Uterus (tissue), 4 donors: ENCODE measurements around the gene ELL3. TPM values are rescaled to one million over a fixed set of nuclear protein-coding genes. Genes with fewer than 3 reads are reported as not detected.
"Not testable (repeated sequence)": the region's sequence is repeated elsewhere in the genome, so short reads cannot be mapped to it uniquely, and the experiment has no call there.

ENCODE experiments used
- DNase-seq, 2 donors: peaks; one replicate each; pipeline ENCODE4 v3.0.0-alpha.2; 2019 to 2020
- H3K27ac ChIP-seq, 2 donors: fragments of 200-600 bp; sonication (generic); 1 replicate in 1 of 2; 2 replicates in 1 of 2; pipeline ENCODE4 v1.5.1; 2016 to 2018
- H3K27me3 ChIP-seq, 2 donors: fragments of 200-600 bp; sonication (generic); one replicate each; pipeline ENCODE4 v1.5.1; 2018 to 2019; ENCODE audit warnings: control low read depth in 1 of 2
- H3K36me3 ChIP-seq, 2 donors: fragments of 200-600 bp; sonication (generic); one replicate each; pipeline ENCODE4 v1.5.1; 2019; ENCODE audit warnings: control low read depth in 1 of 2
- H3K4me1 ChIP-seq, 2 donors: fragments of 200-600 bp; sonication (generic); one replicate each; pipeline ENCODE4 v1.5.1; 2018 to 2019; ENCODE audit warnings: control low read depth in 1 of 2
- H3K4me3 ChIP-seq, 2 donors: fragments of 200-600 bp; sonication (generic); 1 replicate in 1 of 2; 2 replicates in 1 of 2; pipeline ENCODE4 v1.5.1; 2018 to 2019; ENCODE audit warnings: mild to moderate bottlenecking in 1 of 2
- H3K9me3 ChIP-seq, 2 donors: fragments of 200-600 bp; sonication (generic); one replicate each; pipeline ENCODE4 v1.5.1; 2019; ENCODE audit warnings: control low read depth in 1 of 2
- POLR2A ChIP-seq, 2 donors: fragments of 450-650 bp; IDR thresholded peaks; one replicate each; pipeline ENCODE4 v1.6.1; 2016; ENCODE audit warnings: antibody characterized with exemption in 2 of 2, mild to moderate bottlenecking in 1 of 2, moderate library complexity in 1 of 2
- intact Hi-C: fragments of 100-400 bp; cut with DNase I; formaldehyde crosslinking; loops from one replicate; pipeline ENCODE4 v1.15.1; 2023; ENCODE audit warnings: low total_unique reads
- total RNA-seq, 4 donors: library from RNA; depleted of rRNA in 3 of 4; stranded (reverse); fragments of >200 nt in 3 of 4; gene quantifications; one replicate each; pipeline versions ENCODE4 v1.1.0 to v1.2.4, GENCODE V29; 2014 to 2023
- TF ChIP-seq, protein P1 (sequence below), 4 experiments: fragments of 200-600 bp in 2 of 4; fragments of 450-650 bp in 2 of 4; sonication (generic) in 2 of 4; IDR thresholded peaks; one replicate each; pipeline ENCODE4 v1.5.1; 2016 to 2019; ENCODE audit warnings: antibody characterized with exemption in 4 of 4, mild to moderate bottlenecking in 2 of 4, moderate library complexity in 1 of 4
- donor health status: DM: yes; HTN: yes; CAD: no.

Gene ELL3
- total RNA-seq, 4 donors from 2014 or later = 0.59 to 9.6 (median 9.6) TPM; not detected in 1

DNA sequence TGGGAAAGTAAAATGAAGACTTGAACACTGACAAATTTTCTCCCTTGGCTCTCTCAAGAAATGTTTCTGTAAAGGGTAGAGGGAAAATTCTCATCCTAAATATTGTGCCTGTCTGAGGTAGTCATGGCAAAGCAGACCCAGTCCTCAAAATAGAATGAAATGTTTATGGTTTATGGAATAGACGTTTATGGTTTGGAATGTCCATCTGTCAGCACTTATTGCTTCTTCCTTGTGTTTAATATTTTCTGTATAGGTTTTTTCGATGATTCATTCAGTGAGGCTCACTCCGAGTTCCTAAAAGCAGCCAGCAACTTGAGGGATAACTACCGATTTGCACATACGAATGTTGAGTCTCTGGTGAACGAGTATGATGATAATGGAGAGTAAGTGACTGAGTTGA lies 13.9 kb downstream of the ELL3 start:
- no peak overlapping the region for H3K4me3 ChIP-seq
- no peaks in the 10 kb centered on the region for H3K4me1 ChIP-seq
- DNase-seq = no peak
- intact Hi-C loops = no loop called here
- H3K36me3 ChIP-seq = no peaks in the 10 kb centered on the region
- no peaks in the 10 kb centered on the region for H3K9me3 ChIP-seq
- H3K27me3 ChIP-seq = no peaks in the 10 kb centered on the region
- H3K27ac ChIP-seq = no peak overlapping the region
- no peak for TF ChIP-seq POLR2A (IDR thresholded peaks at IDR 0.05)

DNA sequence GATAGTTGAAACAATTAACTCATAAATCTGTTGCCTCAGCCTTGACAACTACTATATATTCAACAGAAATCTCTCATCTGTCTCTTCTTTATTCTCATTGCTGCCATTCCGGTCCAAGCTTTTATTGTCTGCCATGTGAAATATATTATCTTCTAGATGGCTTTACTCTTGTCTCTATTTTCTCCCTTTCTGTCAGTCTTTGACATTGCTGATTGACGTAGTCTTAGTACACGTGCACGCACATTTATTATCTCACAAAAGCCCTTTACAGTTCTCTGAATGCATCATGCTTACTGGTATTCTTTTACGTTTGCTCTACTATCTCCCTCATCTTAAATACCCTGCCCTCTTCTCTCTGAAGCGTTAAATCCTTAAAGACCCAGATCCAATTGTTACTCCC lies 24.9 kb downstream of the ELL3 start:
- intact Hi-C loops = no loop called here
- H3K27me3 ChIP-seq = no peaks in the 10 kb centered on the region
- DNase-seq = no peak
- H3K36me3 ChIP-seq = no peaks in the 10 kb centered on the region
- no peaks in the 10 kb centered on the region for H3K9me3 ChIP-seq
- H3K4me1 ChIP-seq = peaks cover 0 to 16% of the 10 kb centered on the region in 2 donors
- H3K4me3 ChIP-seq = no peak overlapping the region
- H3K27ac ChIP-seq = no peak overlapping the region
- TF ChIP-seq, protein P1, sequence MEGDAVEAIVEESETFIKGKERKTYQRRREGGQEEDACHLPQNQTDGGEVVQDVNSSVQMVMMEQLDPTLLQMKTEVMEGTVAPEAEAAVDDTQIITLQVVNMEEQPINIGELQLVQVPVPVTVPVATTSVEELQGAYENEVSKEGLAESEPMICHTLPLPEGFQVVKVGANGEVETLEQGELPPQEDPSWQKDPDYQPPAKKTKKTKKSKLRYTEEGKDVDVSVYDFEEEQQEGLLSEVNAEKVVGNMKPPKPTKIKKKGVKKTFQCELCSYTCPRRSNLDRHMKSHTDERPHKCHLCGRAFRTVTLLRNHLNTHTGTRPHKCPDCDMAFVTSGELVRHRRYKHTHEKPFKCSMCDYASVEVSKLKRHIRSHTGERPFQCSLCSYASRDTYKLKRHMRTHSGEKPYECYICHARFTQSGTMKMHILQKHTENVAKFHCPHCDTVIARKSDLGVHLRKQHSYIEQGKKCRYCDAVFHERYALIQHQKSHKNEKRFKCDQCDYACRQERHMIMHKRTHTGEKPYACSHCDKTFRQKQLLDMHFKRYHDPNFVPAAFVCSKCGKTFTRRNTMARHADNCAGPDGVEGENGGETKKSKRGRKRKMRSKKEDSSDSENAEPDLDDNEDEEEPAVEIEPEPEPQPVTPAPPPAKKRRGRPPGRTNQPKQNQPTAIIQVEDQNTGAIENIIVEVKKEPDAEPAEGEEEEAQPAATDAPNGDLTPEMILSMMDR (IDR thresholded peaks at IDR 0.05) = no peak
- no peak for TF ChIP-seq POLR2A (IDR thresholded peaks at IDR 0.05)

DNA sequence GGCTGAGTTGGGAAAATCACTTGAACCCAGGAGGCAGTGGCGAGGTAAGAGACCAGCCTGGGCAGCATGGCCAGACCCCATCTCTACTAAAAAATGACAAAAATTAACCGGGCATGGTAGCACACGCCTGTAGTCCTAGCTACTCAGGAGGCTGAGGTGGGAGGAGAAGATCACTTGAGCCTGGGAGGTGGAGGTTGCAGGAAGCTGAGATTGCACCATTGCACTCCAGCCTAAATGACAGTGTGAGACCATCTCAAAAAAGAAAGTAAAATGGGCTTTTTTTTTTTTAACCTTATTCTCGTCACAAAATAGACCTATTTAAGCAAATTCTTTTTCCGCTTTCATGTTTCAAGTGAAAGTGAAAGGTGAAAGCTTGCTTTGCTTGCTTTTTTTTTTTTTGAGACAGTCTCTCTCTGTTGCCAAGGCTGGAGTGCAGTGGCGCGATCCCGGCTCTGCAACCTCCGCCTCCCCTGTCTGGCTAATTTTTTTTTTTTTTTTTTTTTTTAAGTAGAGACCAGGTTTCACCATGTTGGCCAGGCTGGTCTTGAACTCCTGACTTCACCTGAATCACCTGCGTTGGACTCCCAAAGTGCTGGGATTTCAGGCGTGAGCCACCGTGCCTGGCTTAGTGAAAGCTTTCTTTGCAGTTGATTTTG lies 26.9 kb downstream of the ELL3 start:
- H3K4me1 ChIP-seq = peaks cover 0 to 16% of the 10 kb centered on the region in 2 donors
- no peaks in the 10 kb centered on the region for H3K36me3 ChIP-seq
- TF ChIP-seq, protein P1 (IDR thresholded peaks at IDR 0.05) = no peak
- TF ChIP-seq POLR2A (IDR thresholded peaks at IDR 0.05) = no peak
- no peak for DNase-seq
- no peaks in the 10 kb centered on the region for H3K27me3 ChIP-seq
- H3K9me3 ChIP-seq = no peaks in the 10 kb centered on the region
- H3K27ac ChIP-seq = no peak overlapping the region
- H3K4me3 ChIP-seq = no peak overlapping the region
- intact Hi-C loops = no loop called here

GRCh38 chr15:43748376-43748775 lies 28.4 kb downstream of the ELL3 start:
- Histone ChIP-seq H3K36me3 (no peaks in the 10 kb centered on the region), H3K27me3 (no peaks in the 10 kb centered on the region), H3K27ac (no peak overlapping the region), H3K4me3 (no peak overlapping the region), H3K4me1 (peaks cover 0 to 16% of the 10 kb centered on the region in 2 donors), H3K9me3 (no peaks in the 10 kb centered on the region)
- intact Hi-C loops = no loop called here
- no peak for DNase-seq
- TF ChIP-seq, protein P1 (IDR thresholded peaks at IDR 0.05) = no peak
- no peak for TF ChIP-seq POLR2A (IDR thresholded peaks at IDR 0.05)

DNA sequence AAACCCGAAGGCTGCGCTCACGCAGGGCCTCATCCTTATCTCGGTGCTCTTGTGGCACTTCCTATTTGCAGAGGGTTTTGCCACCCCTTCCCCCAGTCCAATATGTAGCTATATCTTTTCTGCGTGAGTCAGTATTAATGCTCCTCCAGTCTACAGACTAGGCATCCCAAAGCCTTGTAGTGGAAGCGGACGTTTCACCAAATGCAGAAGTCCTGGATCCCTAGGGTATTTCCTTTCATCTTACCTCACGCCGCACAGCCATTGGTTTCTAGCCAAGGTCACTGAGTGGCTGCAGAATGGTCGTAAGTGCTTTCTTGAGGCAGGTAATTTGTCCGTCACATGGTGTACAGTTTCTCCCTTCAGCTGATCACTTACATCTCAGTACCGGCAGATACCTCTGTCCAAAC lies 29.9 kb downstream of the ELL3 start:
- H3K4me1 ChIP-seq = peaks cover 0 to 16% of the 10 kb centered on the region in 2 donors
- H3K9me3 ChIP-seq, intact Hi-C loops: not testable (repeated sequence)

GRCh38 chr15:43746245-43746902 lies 30.4 kb downstream of the ELL3 start, which contains the start of gene PDIA3:
Gene PDIA3 (plus strand): TSS chr15:43746438. CDS start chr15:43746540, 102 bp downstream.
- Histone ChIP-seq H3K4me3 (peak within 1 kb of the TSS; percentile 70), H3K4me1 (peaks cover 0 to 16% of the 10 kb centered on the region in 2 donors), H3K27ac (peak within 1 kb of the TSS; percentile 86 to 88)
- intact Hi-C loops, H3K9me3 ChIP-seq, H3K36me3 ChIP-seq, H3K27me3 ChIP-seq: not testable (repeated sequence)
- DNase-seq = peak; percentile 90 to 95
- TF ChIP-seq, protein P1 (IDR thresholded peaks at IDR 0.05) = peak in 1 of 4 experiments; percentile 46
- peak; percentile 96 to 99 for TF ChIP-seq POLR2A (IDR thresholded peaks at IDR 0.05)

More for the DNA sequence above, 29.9 kb downstream of the ELL3 start:
- H3K4me3 ChIP-seq = peak overlapping the region; percentile 70
- not testable (repeated sequence) for H3K36me3 ChIP-seq, H3K27me3 ChIP-seq, DNase-seq
- H3K27ac ChIP-seq = peak overlapping the region; percentile 86 to 88
